GM19099 (cell line): Measurements from ENCODE around the gene TIGD4.

Experiments used
- POLR2A ChIP-seq: IDR thresholded peaks from 3 replicates; pipeline ENCODE4 v1.6.1; 2011; ENCODE audit warnings: low read depth; ENCODE audit not compliant: insufficient read length; ENCODE audit errors: extremely low read depth

The TIGD4 gene

GRCh38 chr4:152786627-152787026 lies 7.1 kb upstream of the TIGD4 start:
- TF ChIP-seq POLR2A, result no peak

DNA sequence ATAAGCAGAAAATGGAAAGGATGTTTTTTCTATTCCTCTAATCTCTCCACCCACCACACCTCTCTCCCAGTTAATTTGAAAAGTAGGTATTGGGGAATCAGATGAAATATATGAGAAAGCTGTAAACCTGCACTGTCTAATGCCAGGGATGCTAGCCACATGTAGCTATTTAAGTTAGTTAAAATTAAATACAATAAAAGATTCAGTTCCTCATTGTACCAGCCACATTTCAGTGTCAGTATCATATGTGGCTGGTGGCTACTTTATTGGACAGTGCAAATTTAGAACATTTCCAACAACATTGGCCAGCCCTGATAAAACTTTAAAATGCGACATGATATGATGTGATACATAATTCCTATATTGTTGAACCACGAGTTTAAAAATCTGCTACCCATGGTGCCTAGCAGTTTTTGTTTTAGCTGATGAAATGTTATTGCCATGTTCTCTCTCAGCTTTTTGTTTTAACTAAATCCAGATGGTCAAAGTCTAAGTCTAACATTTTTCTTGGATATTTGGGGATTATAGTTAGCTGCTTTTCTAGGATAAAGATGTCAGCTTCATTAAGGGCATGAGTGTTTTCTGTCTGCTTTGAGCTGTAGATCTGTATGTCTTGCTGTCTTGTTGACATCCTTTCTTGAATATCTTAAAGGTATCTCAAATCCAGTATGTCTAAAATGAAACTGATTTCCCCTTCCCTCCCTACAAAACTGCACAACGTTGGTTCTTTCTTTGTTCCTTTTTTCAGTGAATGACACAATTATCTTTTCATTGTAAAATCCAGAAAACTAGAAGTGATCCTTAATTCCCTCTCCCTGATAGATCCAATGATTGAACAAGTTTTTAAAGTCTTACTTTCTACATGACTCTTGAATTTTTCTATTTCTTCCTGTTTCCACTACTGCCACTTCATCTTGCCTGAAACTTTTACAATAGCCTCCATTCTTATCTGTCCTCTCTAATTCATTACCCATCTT lies 6.4 kb upstream of the TIGD4 start:
- no peak for TF ChIP-seq POLR2A

- no peak for TF ChIP-seq POLR2A
Measured at GRCh38 chr4:152784490-152785350, 5.2 kb upstream of the TIGD4 start.

- TF ChIP-seq POLR2A, result no peak
Measured at GRCh38 chr4:152780267-152780778, 793 bp upstream of the TIGD4 start.

GRCh38 chr4:152778656-152779512 lies 646 bp downstream of the TIGD4 start:
- no peak for TF ChIP-seq POLR2A

- no peak for TF ChIP-seq POLR2A
Measured at GRCh38 chr4:152777488-152777887, 2.0 kb downstream of the TIGD4 start.

GRCh38 chr4:152776352-152776751 lies 3.2 kb downstream of the TIGD4 start:
- TF ChIP-seq POLR2A, result no peak

GRCh38 chr4:152773953-152774352 lies 5.6 kb downstream of the TIGD4 start:
- TF ChIP-seq POLR2A, result no peak

DNA sequence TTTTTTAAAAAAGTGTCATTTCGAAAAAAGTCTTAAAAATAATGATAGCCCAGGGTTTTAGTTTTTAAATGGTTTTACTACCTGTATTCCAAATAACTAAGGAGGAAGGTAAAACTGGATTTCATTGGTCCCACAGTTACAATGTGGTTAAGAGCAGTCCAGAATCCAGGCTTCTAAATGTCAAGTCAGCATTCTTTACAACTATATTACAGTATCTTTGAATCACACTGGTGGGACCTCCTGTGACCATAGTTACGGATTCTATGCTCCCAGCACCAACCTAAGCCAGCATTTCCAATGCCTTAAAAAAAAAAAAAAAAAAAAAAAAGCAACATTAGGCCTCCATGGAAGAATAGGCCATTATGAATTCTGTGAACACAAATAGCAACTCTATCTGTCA lies 6.2 kb downstream of the TIGD4 start:
- no peak for TF ChIP-seq POLR2A

DNA sequence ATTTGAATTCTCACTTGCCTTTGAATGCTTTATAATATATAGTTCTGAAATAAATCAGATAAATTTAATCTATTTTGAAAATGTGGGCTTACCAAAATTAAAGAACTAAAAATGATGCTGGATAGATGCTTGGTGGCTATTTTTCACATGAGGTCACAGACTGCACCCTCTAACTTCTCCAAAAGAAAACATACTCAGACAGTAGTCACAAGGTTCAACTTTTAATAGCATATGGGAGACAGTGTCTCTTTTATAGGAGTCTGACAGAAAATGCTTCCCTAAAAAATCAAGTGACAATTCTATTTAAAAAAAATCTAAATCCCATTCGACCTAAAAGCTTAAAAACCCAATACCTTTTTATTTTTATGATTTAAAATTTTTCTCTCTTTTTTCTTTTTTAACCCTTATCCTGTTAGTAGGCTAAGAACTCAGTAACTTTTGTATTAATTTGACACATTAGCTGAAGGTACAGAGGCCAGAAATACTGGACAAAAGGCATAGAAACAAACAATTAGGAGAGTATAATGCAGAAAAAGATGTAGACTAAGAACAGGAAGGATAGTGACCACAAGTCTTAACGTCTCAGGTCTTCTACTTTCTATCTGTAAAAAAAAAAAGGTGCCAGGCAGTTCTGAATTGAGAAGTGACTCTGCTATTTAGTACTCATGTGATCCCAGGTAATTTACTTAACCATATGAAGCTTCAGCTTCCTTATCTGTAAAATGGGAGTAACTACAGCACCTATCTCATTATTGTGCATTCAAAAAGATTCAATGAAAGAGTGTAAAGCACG lies 7.6 kb downstream of the TIGD4 start:
- no peak for TF ChIP-seq POLR2A

- no peak for TF ChIP-seq POLR2A
Measured at GRCh38 chr4:152763796-152764195, 15.7 kb downstream of the TIGD4 start.

DNA sequence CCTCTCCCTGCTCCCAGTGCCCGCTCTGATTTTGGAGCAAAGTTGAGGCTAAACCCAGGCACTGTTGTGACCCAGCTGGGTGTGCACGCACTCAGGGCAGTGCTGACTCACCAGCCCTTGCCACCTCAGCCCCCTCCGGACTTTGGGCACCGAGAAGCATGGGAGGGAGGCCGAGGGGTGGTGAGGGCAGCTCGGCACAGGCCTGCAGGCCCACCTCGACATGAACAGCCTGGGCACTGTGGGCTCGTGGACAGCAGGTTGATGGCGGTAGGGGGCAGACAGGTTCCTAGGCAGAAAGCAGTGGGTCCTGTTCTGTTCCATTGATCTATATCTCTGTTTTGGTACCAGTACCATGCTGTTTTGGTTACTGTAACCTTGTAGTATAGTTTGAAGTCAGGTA lies 30.9 kb downstream of the TIGD4 start:
- TF ChIP-seq POLR2A, result no peak

GRCh38 chr4:152747444-152747843 lies 32.1 kb downstream of the TIGD4 start:
- TF ChIP-seq POLR2A, result no peak

GRCh38 chr4:152738827-152739226 lies 40.7 kb downstream of the TIGD4 start:
- TF ChIP-seq POLR2A, result no peak
